ENCODE results near the gene CNMD. TPM values are rescaled to one million over a fixed set of nuclear protein-coding genes. Genes with fewer than 3 reads are reported as not detected.
"Not testable (repeated sequence)": the region's sequence is repeated elsewhere in the genome, so short reads cannot be mapped to it uniquely, and the experiment has no call there.

The CNMD gene
- polyA plus RNA-seq, 6 donors from 2014 or later, result not detected

- ATAC-seq (ENCODE audit: low read depth in 2 of 2) (no peak), DNase-seq (no peak)
- H3K4me3 Mint-ChIP-seq, result no peak overlapping the region
- H3K9me3 Mint-ChIP-seq, result no peaks in the 10 kb centered on the region
- peak overlapping the region in 1 of 6 donors; percentile 39 for H3K27ac Mint-ChIP-seq
- peaks cover 0 to 4% of the 10 kb centered on the region in 2 donors for H3K36me3 Mint-ChIP-seq
- H3K27me3 Mint-ChIP-seq, result no peaks in the 10 kb centered on the region
- H3K4me1 Mint-ChIP-seq, result peaks cover 0 to 5% (median 4%) of the 10 kb centered on the region in 3 donors
Observed at GRCh38 chr13:52703482-52703881, 36.1 kb downstream of the CNMD start.

- peak overlapping the region in 2 of 6 donors; percentile 58 to 66 for H3K27ac Mint-ChIP-seq
- peaks cover 0 to 5% (median 4%) of the 10 kb centered on the region in 3 donors for H3K4me1 Mint-ChIP-seq
- H3K4me3 Mint-ChIP-seq, result no peak overlapping the region
- DNase-seq (no peak), ATAC-seq (ENCODE audit: low read depth in 2 of 2) (no peak)
- H3K27me3 Mint-ChIP-seq, result no peaks in the 10 kb centered on the region
- peaks cover 0 to 4% of the 10 kb centered on the region in 2 donors for H3K36me3 Mint-ChIP-seq
- H3K9me3 Mint-ChIP-seq, result no peaks in the 10 kb centered on the region
Observed at GRCh38 chr13:52701728-52702465, 37.7 kb downstream of the CNMD start.

DNA sequence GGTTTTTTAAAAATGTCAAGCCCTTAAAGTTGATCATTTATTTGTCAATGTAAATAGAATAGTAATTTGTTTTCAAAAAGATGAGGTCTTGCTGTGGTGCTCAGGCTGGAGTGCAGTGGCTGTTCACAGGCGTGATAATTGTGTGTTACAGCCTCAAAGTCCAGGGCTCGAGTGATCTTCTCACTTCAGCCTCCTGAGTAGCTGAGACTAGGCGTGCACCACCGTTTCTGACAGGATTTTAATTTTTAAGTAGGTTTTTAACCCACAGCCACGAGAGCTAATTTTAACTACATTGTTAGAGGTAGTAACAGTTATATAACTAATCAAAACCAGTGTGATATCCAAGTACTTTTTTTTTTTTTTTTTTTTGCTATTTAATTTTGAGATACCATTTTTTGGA, 43.1 kb downstream of the CNMD start:
- Mint-ChIP-seq H3K4me1 (peaks cover 0 to under 1% (median 0%) of the 10 kb centered on the region in 3 donors), H3K27me3 (no peaks in the 10 kb centered on the region), H3K27ac (no peak overlapping the region), H3K9me3 (peaks cover 0 to 2% (median 0%) of the 10 kb centered on the region in 7 donors), H3K36me3 (peaks cover under 1 to 4% of the 10 kb centered on the region in 2 donors), H3K4me3 (no peak overlapping the region)
- DNase-seq (no peak), ATAC-seq (ENCODE audit: low read depth in 2 of 2) (no peak)

GRCh38 chr13:52695856-52696255, 43.8 kb downstream of the CNMD start:
- Mint-ChIP-seq H3K9me3 (peaks cover 0 to 2% (median 0%) of the 10 kb centered on the region in 7 donors), H3K4me1 (peaks cover 0 to 5% (median 0%) of the 10 kb centered on the region in 3 donors), H3K27me3 (no peaks in the 10 kb centered on the region), H3K4me3 (no peak overlapping the region), H3K36me3 (peaks cover 6 to 8% of the 10 kb centered on the region in 2 donors), H3K27ac (peak overlapping the region in 1 of 6 donors; percentile 39)
- ATAC-seq (ENCODE audit: low read depth in 2 of 2) (no peak), DNase-seq (no peak)

- no peaks in the 10 kb centered on the region for H3K27me3 Mint-ChIP-seq
Observed at GRCh38 chr13:52686376-52686775, 53.2 kb downstream of the CNMD start.

GRCh38 chr13:52685806-52686205, 53.8 kb downstream of the CNMD start:
- DNase-seq; H3K4me1 Mint-ChIP-seq; H3K4me3 Mint-ChIP-seq; ATAC-seq (ENCODE audit: low read depth in 2 of 2); H3K27me3 Mint-ChIP-seq; H3K27ac Mint-ChIP-seq; H3K9me3 Mint-ChIP-seq: not testable (repeated sequence)
- peaks cover 12 to 21% of the 10 kb centered on the region in 2 donors for H3K36me3 Mint-ChIP-seq

More at GRCh38 chr13:52686376-52686775, 53.2 kb downstream of the CNMD start:
- H3K9me3 Mint-ChIP-seq, result no peaks in the 10 kb centered on the region
- no peak overlapping the region for H3K27ac Mint-ChIP-seq
- DNase-seq (no peak), ATAC-seq (ENCODE audit: low read depth in 2 of 2) (no peak)
- H3K36me3 Mint-ChIP-seq, result peaks cover 16 to 23% of the 10 kb centered on the region in 2 donors
- H3K4me3 Mint-ChIP-seq, result no peak overlapping the region
- H3K4me1 Mint-ChIP-seq, result peaks cover 0 to 4% (median 2%) of the 10 kb centered on the region in 3 donors

DNA sequence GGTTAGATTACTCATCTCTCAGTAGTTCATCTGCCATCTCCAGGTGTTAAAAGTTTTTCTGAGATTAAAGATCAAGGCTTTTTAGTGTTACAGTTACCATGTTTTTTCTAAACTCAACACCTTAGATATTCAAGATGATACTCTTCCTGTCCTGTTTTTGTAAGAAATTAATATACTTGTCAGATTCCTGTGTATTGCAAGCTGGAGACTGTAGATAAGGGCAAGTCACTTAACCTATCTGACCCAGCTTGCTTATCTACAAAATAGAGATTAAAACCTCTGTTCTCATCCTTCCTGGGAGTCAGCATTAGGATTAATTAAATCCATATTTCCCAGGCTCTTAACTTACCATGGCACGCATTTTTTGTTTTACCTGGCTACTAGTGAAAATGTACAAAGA, 61.8 kb downstream of the CNMD start:
- no peaks in the 10 kb centered on the region for H3K9me3 Mint-ChIP-seq
- H3K4me3 Mint-ChIP-seq, result no peak overlapping the region
- H3K4me1 Mint-ChIP-seq, result peaks cover 0 to 4% (median 0%) of the 10 kb centered on the region in 3 donors
- H3K27ac Mint-ChIP-seq, result peak overlapping the region in 1 of 6 donors; percentile 7
- ATAC-seq (ENCODE audit: low read depth in 2 of 2), result no peak
- H3K36me3 Mint-ChIP-seq, result peaks cover 15 to 26% of the 10 kb centered on the region in 2 donors
- no peaks in the 10 kb centered on the region for H3K27me3 Mint-ChIP-seq
- DNase-seq, result no peak

DNA sequence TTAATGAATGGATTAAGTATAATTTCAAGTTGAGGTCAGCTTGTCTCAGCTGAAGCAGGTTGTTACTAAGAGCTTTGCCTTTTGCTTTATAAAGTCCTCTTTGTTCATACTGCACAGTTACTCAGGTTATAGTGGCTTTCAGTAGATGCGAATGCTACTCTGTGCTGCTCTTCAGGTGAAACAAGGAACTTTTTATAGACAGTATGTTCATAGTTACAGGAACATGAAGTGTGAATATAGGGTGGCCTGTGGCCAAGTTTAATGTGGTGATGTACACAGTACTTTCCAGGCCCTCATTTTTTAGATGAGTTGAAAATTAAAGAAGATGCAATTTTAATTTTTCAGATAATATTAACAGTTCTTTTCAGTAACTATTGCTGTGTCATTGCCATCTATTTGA, 66.2 kb downstream of the CNMD start:
- no peaks in the 10 kb centered on the region for H3K9me3 Mint-ChIP-seq
- H3K4me3 Mint-ChIP-seq, result no peak overlapping the region
- peaks cover 0 to 4% (median 0%) of the 10 kb centered on the region in 3 donors for H3K4me1 Mint-ChIP-seq
- peaks cover 15 to 25% of the 10 kb centered on the region in 2 donors for H3K36me3 Mint-ChIP-seq
- ATAC-seq (ENCODE audit: low read depth in 2 of 2) (no peak), DNase-seq (no peak)
- H3K27me3 Mint-ChIP-seq, result no peaks in the 10 kb centered on the region
- H3K27ac Mint-ChIP-seq, result no peak overlapping the region

- no peaks in the 10 kb centered on the region for H3K9me3 Mint-ChIP-seq
- H3K4me1 Mint-ChIP-seq, result peaks cover 0 to 5% (median 2%) of the 10 kb centered on the region in 3 donors
- peak overlapping the region in 1 of 6 donors; percentile 47 for H3K27ac Mint-ChIP-seq
- DNase-seq, result no peak
- no peaks in the 10 kb centered on the region for H3K27me3 Mint-ChIP-seq
- H3K4me3 Mint-ChIP-seq, result no peak overlapping the region
- peaks cover 14 to 22% of the 10 kb centered on the region in 2 donors for H3K36me3 Mint-ChIP-seq
- no peak for ATAC-seq (ENCODE audit: low read depth in 2 of 2)
Observed at GRCh38 chr13:52670726-52671125, 68.9 kb downstream of the CNMD start.

GRCh38 chr13:52669677-52670076, 69.9 kb downstream of the CNMD start:
- Mint-ChIP-seq H3K4me3 (no peak overlapping the region), H3K9me3 (no peaks in the 10 kb centered on the region), H3K27me3 (no peaks in the 10 kb centered on the region), H3K36me3 (peaks cover 12 to 20% of the 10 kb centered on the region in 2 donors), H3K4me1 (peaks cover 0 to 5% (median 0%) of the 10 kb centered on the region in 3 donors), H3K27ac (no peak overlapping the region)
- no peak for DNase-seq
- ATAC-seq (ENCODE audit: low read depth in 2 of 2), result no peak

DNA sequence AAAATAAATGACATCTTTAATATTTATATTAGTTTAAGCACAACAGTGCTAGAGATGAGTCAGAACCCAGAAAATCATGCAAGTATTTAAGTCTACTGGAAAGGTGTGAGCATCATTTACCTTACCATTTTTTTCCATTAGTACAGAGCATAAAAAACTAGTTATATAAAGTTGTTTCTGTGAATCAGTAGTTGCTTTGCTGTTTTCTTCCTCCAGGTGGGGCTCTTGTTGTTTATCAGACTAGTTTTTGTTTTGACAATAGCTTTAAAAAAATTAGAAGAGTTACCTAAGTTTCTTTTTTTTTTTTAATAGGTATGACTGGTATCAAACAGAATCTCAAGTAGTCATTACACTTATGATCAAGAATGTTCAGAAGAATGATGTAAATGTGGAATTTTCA, 74.3 kb downstream of the CNMD start:
- Mint-ChIP-seq H3K4me1 (peaks cover 0 to 5% (median 0%) of the 10 kb centered on the region in 3 donors), H3K27me3 (no peaks in the 10 kb centered on the region), H3K36me3 (peaks cover 12 to 20% of the 10 kb centered on the region in 2 donors), H3K9me3 (no peaks in the 10 kb centered on the region), H3K27ac (no peak overlapping the region), H3K4me3 (no peak overlapping the region)
- DNase-seq (no peak), ATAC-seq (ENCODE audit: low read depth in 2 of 2) (no peak)

DNA sequence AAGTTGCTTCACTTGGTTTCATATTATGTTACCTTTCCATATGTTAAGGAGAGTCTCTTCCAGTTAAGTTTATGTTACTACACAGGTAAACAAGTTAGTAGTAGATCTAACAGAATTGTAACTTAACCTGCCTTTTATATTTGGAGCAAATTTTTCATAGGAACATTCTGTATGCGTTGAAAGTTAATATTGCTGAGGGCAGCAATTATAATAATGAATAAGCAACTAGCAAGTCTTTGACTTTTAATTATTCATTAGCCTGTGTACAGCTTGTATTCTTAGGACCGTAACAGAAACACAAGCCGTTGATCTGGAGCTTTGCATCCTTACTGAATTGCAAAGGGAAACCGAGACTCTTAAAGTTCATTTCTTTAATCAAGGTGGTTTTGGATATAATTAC, 75.3 kb downstream of the CNMD start:
- H3K36me3 Mint-ChIP-seq, result peaks cover 15 to 24% of the 10 kb centered on the region in 2 donors
- H3K4me1 Mint-ChIP-seq, result peaks cover 4 to 6% (median 5%) of the 10 kb centered on the region in 3 donors
- no peaks in the 10 kb centered on the region for H3K27me3 Mint-ChIP-seq
- ATAC-seq (ENCODE audit: low read depth in 2 of 2) (no peak), DNase-seq (no peak)
- H3K9me3 Mint-ChIP-seq, result no peaks in the 10 kb centered on the region
- H3K27ac Mint-ChIP-seq, result no peak overlapping the region
- no peak overlapping the region for H3K4me3 Mint-ChIP-seq

DNA sequence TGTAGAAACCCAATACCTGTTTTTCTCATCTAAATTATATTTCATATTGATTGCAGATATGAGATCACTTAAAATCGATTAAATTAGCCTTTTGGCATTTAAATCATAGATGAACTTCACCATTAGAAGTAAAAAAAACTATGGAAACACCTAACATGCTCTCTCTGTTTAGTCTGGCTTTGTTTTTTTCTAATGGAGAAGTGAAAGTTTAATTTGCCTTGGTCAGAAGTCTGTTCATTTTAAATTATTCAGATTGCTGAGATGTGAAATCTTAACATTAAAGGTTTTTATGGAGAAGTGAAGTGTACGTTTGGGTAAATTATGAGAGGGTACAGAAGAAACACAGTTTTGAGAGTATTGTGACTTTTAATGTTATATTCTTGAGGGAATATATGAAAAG, 80.3 kb downstream of the CNMD start:
- DNase-seq, result no peak
- Mint-ChIP-seq H3K36me3 (peaks cover 7 to 11% of the 10 kb centered on the region in 2 donors), H3K27me3 (no peaks in the 10 kb centered on the region), H3K9me3 (no peaks in the 10 kb centered on the region), H3K27ac (peak overlapping the region in 3 of 6 donors; percentile 43 to 85 (median 46)), H3K4me3 (no peak overlapping the region), H3K4me1 (peaks cover 0 to 7% (median 6%) of the 10 kb centered on the region in 3 donors)
- no peak for ATAC-seq (ENCODE audit: low read depth in 2 of 2)
